Mucosa of rectum (tissue), 2 donors: ENCODE data around the gene MAN1C1.

Experiments
- H3K27ac ChIP-seq, 2 donors: one replicate each; pipeline ENCODE4 v1.7.0; 2013; ENCODE audit warnings: inconsistent platforms in 2 of 2, low read depth in 2 of 2, low read length in 2 of 2
- H3K27me3 ChIP-seq, 2 donors: one replicate each; pipeline ENCODE4 v1.7.0; 2013; ENCODE audit warnings: low read length in 2 of 2; ENCODE audit not compliant: control insufficient read depth in 2 of 2, insufficient read depth in 2 of 2
- H3K36me3 ChIP-seq, 2 donors: one replicate each; pipeline ENCODE4 v1.7.0; 2013; ENCODE audit warnings: low read length in 2 of 2; ENCODE audit not compliant: control insufficient read depth in 2 of 2, insufficient read depth in 2 of 2
- H3K4me1 ChIP-seq, 2 donors: one replicate each; pipeline ENCODE4 v1.7.0; 2013; ENCODE audit warnings: low read length in 2 of 2, mild to moderate bottlenecking in 1 of 2; ENCODE audit not compliant: control insufficient read depth in 2 of 2, insufficient read depth in 2 of 2
- H3K4me3 ChIP-seq, 2 donors: one replicate each; pipeline ENCODE4 v1.7.0; 2013; ENCODE audit warnings: low read length in 2 of 2
- H3K9ac ChIP-seq, 2 donors: one replicate each; pipeline ENCODE4 v1.7.0; 2013; ENCODE audit warnings: low read length in 2 of 2, low read depth in 1 of 2, mild to moderate bottlenecking in 1 of 2
- H3K9me3 ChIP-seq, 2 donors: one replicate each; pipeline ENCODE4 v1.7.0; 2013; ENCODE audit warnings: low read length in 2 of 2; ENCODE audit not compliant: control insufficient read depth in 2 of 2
- donor health status: healthy.
- donor health status: Normal muscosa, but diverticular disease.

MAN1C1 gene

DNA sequence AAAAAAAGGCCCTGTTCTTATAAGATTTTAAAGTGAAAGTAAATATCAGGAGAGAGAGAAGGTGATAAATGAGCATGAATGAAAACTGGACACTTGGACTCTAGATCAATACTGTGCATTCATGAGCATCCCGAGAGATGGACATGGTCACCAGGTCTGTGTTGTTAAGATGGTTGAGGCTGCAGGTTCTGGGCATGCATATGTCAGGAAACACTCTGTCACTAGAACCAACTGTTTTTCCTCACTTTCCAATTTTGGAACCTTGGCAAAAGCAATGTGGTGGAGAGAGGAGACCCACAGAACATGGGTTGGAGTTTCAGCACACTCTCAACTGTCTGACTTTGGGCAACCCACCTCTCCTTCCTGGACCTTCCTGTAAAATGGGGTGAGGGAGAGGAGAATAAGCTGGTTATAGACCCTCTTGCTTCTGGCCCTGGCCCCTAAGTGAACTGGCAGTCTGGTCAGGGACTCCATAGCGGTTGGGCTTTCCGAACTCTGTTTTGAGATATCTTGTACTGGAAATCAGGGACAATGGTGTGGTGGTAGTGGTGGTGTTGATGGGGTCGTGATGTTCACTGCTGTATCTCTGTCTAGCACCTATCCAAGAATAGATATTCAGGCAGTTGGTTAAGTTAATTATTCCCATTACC is 4.2 kb downstream of the MAN1C1 start:
- no peak overlapping the region for H3K27ac ChIP-seq

DNA sequence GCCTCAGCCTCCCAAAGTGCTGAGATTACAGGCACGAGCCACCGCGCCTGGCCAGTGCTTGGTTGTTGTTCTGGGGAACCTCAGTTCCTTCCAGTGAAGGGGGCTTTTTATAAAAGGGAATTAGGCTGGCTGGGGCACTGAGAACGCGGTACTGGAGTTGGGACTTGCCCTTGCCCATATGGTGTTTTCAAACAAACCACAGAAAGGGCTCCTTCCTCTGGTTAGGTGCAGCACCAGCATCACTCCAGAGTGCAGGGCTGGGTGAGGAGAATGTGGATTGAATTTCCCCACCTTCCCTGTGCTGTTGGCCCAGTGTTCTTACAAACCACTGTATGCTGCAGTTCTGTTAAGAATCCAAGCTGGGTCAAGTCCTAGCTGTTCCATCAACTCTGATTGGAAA is 5.3 kb downstream of the MAN1C1 start:
- Histone ChIP-seq H3K27ac (no peak overlapping the region), H3K9ac (no peak overlapping the region), H3K4me3 (no peak overlapping the region), H3K4me1 (peaks cover 8 to 9% of the 10 kb centered on the region in 2 donors), H3K36me3 (no peaks in the 10 kb centered on the region), H3K9me3 (no peaks in the 10 kb centered on the region), H3K27me3 (peaks cover 22 to 23% of the 10 kb centered on the region in 2 donors)

More for the DNA sequence above, 4.2 kb downstream of the MAN1C1 start:
- Histone ChIP-seq H3K9ac (no peak overlapping the region), H3K4me1 (peaks cover 8 to 11% of the 10 kb centered on the region in 2 donors), H3K27me3 (peaks cover 22 to 23% of the 10 kb centered on the region in 2 donors), H3K9me3 (no peaks in the 10 kb centered on the region), H3K4me3 (peak overlapping the region in 1 of 2 donors; percentile 24), H3K36me3 (no peaks in the 10 kb centered on the region)

DNA sequence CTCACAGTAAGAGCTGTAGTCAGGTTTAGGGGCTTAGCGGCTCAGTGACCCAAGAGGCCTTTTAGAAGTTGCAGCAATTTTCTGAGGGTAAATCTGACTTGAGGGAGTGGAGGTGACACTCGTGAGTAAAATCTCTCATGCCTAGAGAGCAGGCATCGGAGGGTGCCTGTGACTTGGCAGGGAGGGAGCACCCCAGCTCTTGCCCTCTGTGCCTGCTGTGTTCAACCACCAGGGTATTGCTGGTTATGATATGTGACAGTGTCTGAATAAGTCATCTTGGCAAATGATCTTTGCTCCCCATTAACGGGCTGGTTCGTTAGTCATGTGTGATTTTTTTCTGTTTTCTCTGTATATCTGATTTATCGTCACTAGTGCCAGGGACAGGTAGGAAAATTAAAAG is 5.9 kb downstream of the MAN1C1 start:
- H3K4me3 ChIP-seq, result no peak overlapping the region
- peaks cover 7 to 9% of the 10 kb centered on the region in 2 donors for H3K4me1 ChIP-seq
- H3K27me3 ChIP-seq, result peaks cover 22 to 23% of the 10 kb centered on the region in 2 donors
- H3K9ac ChIP-seq, result no peak overlapping the region
- no peaks in the 10 kb centered on the region for H3K9me3 ChIP-seq
- H3K27ac ChIP-seq, result no peak overlapping the region
- no peaks in the 10 kb centered on the region for H3K36me3 ChIP-seq

- peaks cover 18 to 21% of the 10 kb centered on the region in 2 donors for H3K27me3 ChIP-seq
- H3K27ac ChIP-seq, result no peak overlapping the region
- H3K4me3 ChIP-seq, result no peak overlapping the region
- H3K9me3 ChIP-seq, result no peaks in the 10 kb centered on the region
- peaks cover 3 to 5% of the 10 kb centered on the region in 2 donors for H3K4me1 ChIP-seq
- H3K9ac ChIP-seq, result no peak overlapping the region
- no peaks in the 10 kb centered on the region for H3K36me3 ChIP-seq
Observed at GRCh38 chr1:25623007-25623406, 6.4 kb downstream of the MAN1C1 start.

DNA sequence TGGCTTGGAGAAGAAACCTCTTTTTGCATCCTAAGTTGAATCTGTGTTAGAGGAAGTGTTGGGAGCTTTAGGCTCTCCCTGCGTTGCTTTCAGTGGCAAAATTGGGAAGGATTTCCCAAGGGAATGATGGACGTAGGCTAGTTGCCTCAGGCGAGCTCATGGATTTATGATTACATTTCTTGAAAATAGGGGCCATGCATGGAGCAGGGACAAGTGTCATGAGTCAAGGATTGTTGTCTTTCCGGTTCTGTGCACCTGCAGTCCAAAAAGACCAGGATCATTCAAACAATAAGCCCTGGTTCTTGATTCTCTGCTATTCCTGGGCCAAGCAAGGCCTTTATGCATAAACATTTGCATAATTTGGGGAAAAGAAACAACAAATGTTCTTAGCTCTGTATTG is 7.1 kb downstream of the MAN1C1 start:
- Histone ChIP-seq H3K9ac (no peak overlapping the region), H3K4me3 (no peak overlapping the region), H3K36me3 (no peaks in the 10 kb centered on the region), H3K27me3 (peaks cover 10 to 15% of the 10 kb centered on the region in 2 donors), H3K9me3 (no peaks in the 10 kb centered on the region), H3K27ac (no peak overlapping the region), H3K4me1 (peaks cover 0 to 3% of the 10 kb centered on the region in 2 donors)

DNA sequence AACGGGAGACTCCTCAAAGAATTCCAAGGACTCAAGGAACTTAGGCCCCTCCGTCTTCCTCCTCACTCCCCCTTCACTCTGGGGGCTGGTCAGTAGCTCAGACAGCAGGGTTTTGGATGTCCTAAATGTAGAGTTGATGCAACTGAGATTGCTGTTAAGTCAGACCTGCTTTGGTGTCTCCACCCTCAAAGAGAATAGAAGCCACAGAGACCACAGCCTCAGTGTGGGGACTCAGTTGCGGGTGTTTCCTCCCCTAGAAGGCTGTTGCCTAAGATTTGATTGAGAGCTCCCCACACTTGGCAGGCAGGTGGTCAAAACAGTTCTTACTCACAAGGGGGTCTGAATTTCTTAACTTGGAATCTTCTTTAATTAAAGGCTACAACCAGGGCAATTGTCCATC is 7.6 kb downstream of the MAN1C1 start:
- Histone ChIP-seq H3K27me3 (peaks cover 10 to 13% of the 10 kb centered on the region in 2 donors), H3K27ac (no peak overlapping the region), H3K9me3 (no peaks in the 10 kb centered on the region), H3K36me3 (no peaks in the 10 kb centered on the region), H3K4me1 (peaks cover 0 to 3% of the 10 kb centered on the region in 2 donors), H3K4me3 (no peak overlapping the region), H3K9ac (no peak overlapping the region)

DNA sequence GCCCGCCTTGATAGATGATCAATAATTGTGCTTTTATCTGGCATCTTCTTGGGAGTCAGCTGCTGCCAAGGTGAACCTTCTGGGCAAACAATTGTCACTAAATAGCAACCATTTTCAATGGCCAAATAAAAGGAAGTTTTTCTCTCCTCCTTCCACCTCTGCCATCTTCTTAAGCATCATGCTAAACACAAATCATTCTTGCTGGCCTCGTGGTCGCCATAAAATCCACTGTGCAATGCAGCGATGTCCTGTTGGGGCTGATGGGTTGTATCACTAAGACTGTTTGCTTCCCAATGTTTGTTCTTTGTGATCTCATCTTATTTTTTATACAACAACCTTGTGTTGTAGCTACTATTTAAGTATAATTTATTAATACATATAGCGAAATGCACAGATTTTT is 8.0 kb downstream of the MAN1C1 start:
- no peaks in the 10 kb centered on the region for H3K36me3 ChIP-seq
- no peaks in the 10 kb centered on the region for H3K9me3 ChIP-seq
- no peak overlapping the region for H3K4me3 ChIP-seq
- H3K27me3 ChIP-seq, result peaks cover 9% of the 10 kb centered on the region in 2 donors
- H3K4me1 ChIP-seq, result peaks cover 0 to 1% of the 10 kb centered on the region in 2 donors
- no peak overlapping the region for H3K27ac ChIP-seq
- H3K9ac ChIP-seq, result no peak overlapping the region

GRCh38 chr1:25626018-25626417 is 9.4 kb downstream of the MAN1C1 start:
- H3K36me3 ChIP-seq, result no peaks in the 10 kb centered on the region
- no peak overlapping the region for H3K27ac ChIP-seq
- H3K9ac ChIP-seq, result no peak overlapping the region

GRCh38 chr1:25628741-25629421 is 12.3 kb downstream of the MAN1C1 start:
- Histone ChIP-seq H3K4me3 (no peak overlapping the region), H3K4me1 (peaks cover 0 to 2% of the 10 kb centered on the region in 2 donors), H3K27ac (no peak overlapping the region), H3K27me3 (no peaks in the 10 kb centered on the region), H3K36me3 (no peaks in the 10 kb centered on the region), H3K9ac (no peak overlapping the region), H3K9me3 (no peaks in the 10 kb centered on the region)

More at GRCh38 chr1:25626018-25626417, 9.4 kb downstream of the MAN1C1 start:
- H3K27me3 ChIP-seq, result peaks cover 0 to 2% of the 10 kb centered on the region in 2 donors
- H3K4me3 ChIP-seq, result no peak overlapping the region
- H3K4me1 ChIP-seq, result no peaks in the 10 kb centered on the region
- no peaks in the 10 kb centered on the region for H3K9me3 ChIP-seq

DNA sequence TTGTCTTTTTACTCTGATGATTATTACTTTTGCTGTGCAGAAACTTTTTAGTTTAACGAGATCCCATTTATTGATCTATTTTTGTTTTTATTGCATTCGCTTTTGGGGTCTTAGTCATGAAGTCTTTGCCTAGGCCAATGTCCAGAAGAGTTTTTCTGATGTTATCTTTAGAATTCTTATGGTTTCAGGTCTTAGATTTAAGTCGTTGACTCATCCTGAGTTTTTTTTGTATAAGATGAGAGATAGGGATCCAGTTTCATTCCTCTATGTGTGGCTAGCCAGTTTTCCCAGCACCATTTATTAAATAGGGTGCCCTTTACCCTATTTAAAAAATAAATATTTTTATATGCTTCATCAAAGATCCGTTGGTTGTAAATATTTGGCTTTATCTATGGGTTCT is 13.2 kb downstream of the MAN1C1 start:
- Histone ChIP-seq H3K36me3 (no peaks in the 10 kb centered on the region), H3K27ac (no peak overlapping the region), H3K4me1 (peaks cover 0 to 2% of the 10 kb centered on the region in 2 donors), H3K9me3 (no peaks in the 10 kb centered on the region), H3K27me3 (no peaks in the 10 kb centered on the region), H3K9ac (no peak overlapping the region), H3K4me3 (no peak overlapping the region)
